B cell (primary cell): Measurements from ENCODE around the gene VIP. TPM values are rescaled to one million over a fixed set of nuclear protein-coding genes. Genes with fewer than 3 reads are reported as not detected.

Experiments
- ATAC-seq: fragments of 200-7000 bp; cut with Tn5 transposase; one replicate; pipeline ENCODE4 v1.10.0; 2021; ENCODE audit warnings: low read depth, mild to moderate bottlenecking, moderate number of reproducible peaks, moderate library complexity
- CTCF ChIA-PET: fragments of 350-600 bp; sonication (Branson Sonifier 250); formaldehyde crosslinking; loops from one replicate; lab custom pipeline; 2021; ENCODE audit warnings: antibody characterized with exemption, inconsistent platforms; lab: Charles Lee
- POLR2A ChIA-PET: fragments of 350-600 bp; sonication (Branson Sonifier 250); formaldehyde crosslinking; loops from one replicate; lab custom pipeline; 2021; ENCODE audit warnings: antibody characterized with exemption; lab: Charles Lee
- DNase-seq: peaks from one replicate; pipeline ENCODE4 v3.0.0; 2013
- H2AFZ ChIP-seq: 2 replicates; pipeline ENCODE4 v1.6.1; 2012; ENCODE audit warnings: mild to moderate bottlenecking, low read depth, low read length; ENCODE audit not compliant: insufficient read depth, poor library complexity, severe bottlenecking
- H3K27ac ChIP-seq, 2 donors: 1 replicate in 1 of 2; 2 replicates in 1 of 2; pipeline ENCODE4 v1.5.1; 2012 to 2013; ENCODE audit warnings: low read length in 2 of 2, mild to moderate bottlenecking in 2 of 2, moderate library complexity in 1 of 2
- H3K27me3 ChIP-seq, 4 experiments: fragments of 200-600 bp in 1 of 4; sonication (generic) in 1 of 4; replicated peaks in 1 of 4; 1 replicate in 2 of 4; 2 replicates in 2 of 4; pipeline versions ENCODE4 v1.6.1 to v1.7.0; 2013 to 2016; ENCODE audit warnings: low read length in 3 of 4, mild to moderate bottlenecking in 2 of 4, mixed read lengths in 1 of 4, moderate library complexity in 1 of 4; ENCODE audit not compliant: insufficient read depth in 4 of 4, control insufficient read depth in 3 of 4; ENCODE audit errors: control extremely low read depth in 1 of 4
- H3K36me3 ChIP-seq, 2 experiments: replicated peaks in 1 of 2; 1 replicate in 1 of 2; 2 replicates in 1 of 2; pipeline versions ENCODE4 v1.6.1 to v1.7.1; 2013; ENCODE audit warnings: low read length in 1 of 2; ENCODE audit not compliant: insufficient read depth in 2 of 2, control insufficient read depth in 1 of 2; ENCODE audit errors: control extremely low read depth in 1 of 2, extremely low read depth in 1 of 2
- H3K4me1 ChIP-seq, 2 donors: fragments of 200-600 bp in 1 of 2; sonication (generic) in 1 of 2; 1 replicate in 1 of 2; 2 replicates in 1 of 2; pipeline versions ENCODE4 v1.5.1 to v1.6.1; 2013 to 2017; ENCODE audit warnings: low read length in 2 of 2; ENCODE audit not compliant: control insufficient read depth in 2 of 2, insufficient read depth in 2 of 2
- H3K4me2 ChIP-seq: replicated peaks from 2 replicates; pipeline ENCODE3; 2012; ENCODE audit warnings: mild to moderate bottlenecking, low read depth, low read length; ENCODE audit not compliant: poor library complexity, severe bottlenecking
- H3K4me3 ChIP-seq, 5 experiments: fragments of 200-600 bp in 1 of 5; sonication (generic) in 1 of 5; 1 replicate in 3 of 5; 2 replicates in 2 of 5; pipeline versions ENCODE4 v1.5.1 to v1.7.0; 2011 to 2016; ENCODE audit warnings: low read length in 4 of 5, mild to moderate bottlenecking in 4 of 5, low read depth in 2 of 5, control low read depth in 1 of 5, moderate library complexity in 1 of 5; ENCODE audit not compliant: insufficient read depth in 1 of 5; ENCODE audit errors: control extremely low read depth in 1 of 5, extremely low read depth in 1 of 5
- H3K79me2 ChIP-seq: fragments of 200-600 bp; sonication (generic); one replicate; pipeline ENCODE4 v1.6.0; 2016; ENCODE audit warnings: low read length; ENCODE audit not compliant: control insufficient read depth, insufficient read depth
- H3K9ac ChIP-seq: fragments of 200-600 bp; sonication (generic); 2 replicates; pipeline ENCODE4 v1.6.1; 2017; ENCODE audit warnings: mild to moderate bottlenecking, low read length, moderate library complexity
- H3K9me3 ChIP-seq, 3 donors: one replicate each; pipeline versions ENCODE4 v1.6.1 to v1.7.1; 2013; ENCODE audit warnings: low read length in 2 of 3; ENCODE audit not compliant: control insufficient read depth in 2 of 3, insufficient read depth in 1 of 3; ENCODE audit errors: control extremely low read depth in 1 of 3
- H4K20me1 ChIP-seq: 2 replicates; pipeline ENCODE4 v1.6.0; 2012; ENCODE audit warnings: mild to moderate bottlenecking, low read length; ENCODE audit not compliant: insufficient read depth, control insufficient read depth, poor library complexity, severe bottlenecking
- H3K27ac Mint-ChIP-seq: one replicate; pipeline ENCODE4 v1.8.0; 2021; ENCODE audit warnings: mixed read lengths
- H3K27me3 Mint-ChIP-seq: one replicate; pipeline ENCODE4 v1.8.0; 2021; ENCODE audit warnings: mixed read lengths
- H3K4me1 Mint-ChIP-seq: one replicate; pipeline ENCODE4 v1.8.0; 2021; ENCODE audit warnings: mixed read lengths
- H3K4me3 Mint-ChIP-seq: one replicate; pipeline ENCODE4 v1.8.0; 2021; ENCODE audit warnings: mixed read lengths
- H3K9me3 Mint-ChIP-seq: one replicate; pipeline ENCODE4 v1.8.0; 2022; ENCODE audit warnings: mixed read lengths; ENCODE audit not compliant: insufficient read depth
- CTCF ChIP-seq: fragments of 200-600 bp; IDR thresholded peaks from one replicate; pipeline ENCODE4 v1.8.0; 2022; ENCODE audit warnings: antibody characterized with exemption, mild to moderate bottlenecking
- EZH2 ChIP-seq: IDR thresholded peaks from 2 replicates; pipeline ENCODE4 v1.6.1; 2012; ENCODE audit warnings: borderline replicate concordance, low read depth, mild to moderate bottlenecking, moderate library complexity, low read length; ENCODE audit not compliant: insufficient read depth, poor library complexity, severe bottlenecking
- WGBS: methylation state at CpG from one replicate; pipeline ENCODE4 v1.1.5; 2013; ENCODE audit warnings: missing lambda C conversion rate; ENCODE audit not compliant: insufficient coverage; 5-methylcytosine and 5-hydroxymethylcytosine counted together
- intact Hi-C: fragments of 100-400 bp; cut with micrococcal nuclease; formaldehyde crosslinking; loops from one replicate; pipeline ENCODE4 v1.10.0; 2022
- polyA plus RNA-seq: library from polyadenylated mRNA; depleted of rRNA; stranded (reverse); fragments of >200 nt; gene quantifications from 2 replicates; pipeline ENCODE4 v1.2.3, GENCODE V29; 2012
- total RNA-seq, 2 donors: library from RNA; stranded (reverse); fragments of 120-200 nt in 1 of 2; gene quantifications; 1 replicate in 1 of 2; 2 replicates in 1 of 2; pipeline versions ENCODE4 v1.2.3 to v1.2.4, GENCODE V29; 2013 to 2022

Gene VIP
- total and polyA plus RNA-seq, 2 donors (not counting 1 experiment from before 2014, with no cell fraction given) = not detected

- no peak for DNase-seq
- H3K9me3 ChIP-seq = no peaks in the 10 kb centered on the region
- no peak overlapping the region for H3K27ac ChIP-seq
- Mint-ChIP-seq H3K4me3 (no peak overlapping the region), H3K27ac (no peak overlapping the region), H3K9me3 (no peaks in the 10 kb centered on the region), H3K27me3 (no peaks in the 10 kb centered on the region), H3K4me1 (no peaks in the 10 kb centered on the region)
- intact Hi-C loops = no loop called here
- no peak for ATAC-seq
- no peaks in the 10 kb centered on the region for H3K27me3 ChIP-seq
- no peaks in the 10 kb centered on the region for H4K20me1 ChIP-seq
- CTCF ChIA-PET = no interaction called here
- no peaks in the 10 kb centered on the region for H3K79me2 ChIP-seq
- H3K36me3 ChIP-seq = no peaks in the 10 kb centered on the region
- POLR2A ChIA-PET = no interaction called here
- WGBS = no CpG with 5 or more reads among the region's 1 CpG
- H3K4me2 ChIP-seq = no peak overlapping the region
- no peaks in the 10 kb centered on the region for H3K4me1 ChIP-seq
- H3K9ac ChIP-seq = no peak overlapping the region
- H2AFZ ChIP-seq = no peak overlapping the region
- TF ChIP-seq EZH2 (no peak), CTCF (no peak)
- H3K4me3 ChIP-seq = no peak overlapping the region
Measured at GRCh38 chr6:152749336-152749735, 1.3 kb upstream of the VIP start.

- no peaks in the 10 kb centered on the region for H3K36me3 ChIP-seq
- H3K4me2 ChIP-seq = no peak overlapping the region
- DNase-seq (no peak), ATAC-seq (no peak)
- no peak overlapping the region for H3K9ac ChIP-seq
- no peaks in the 10 kb centered on the region for H3K79me2 ChIP-seq
- POLR2A ChIA-PET = no interaction called here
- no peak overlapping the region for H3K4me3 ChIP-seq
- no CpG with 5 or more reads among the region's 3 CpGs for WGBS
- Mint-ChIP-seq H3K4me1 (no peaks in the 10 kb centered on the region), H3K9me3 (no peaks in the 10 kb centered on the region), H3K4me3 (no peak overlapping the region), H3K27me3 (no peaks in the 10 kb centered on the region), H3K27ac (no peak overlapping the region)
- H3K9me3 ChIP-seq = no peaks in the 10 kb centered on the region
- no peaks in the 10 kb centered on the region for H3K27me3 ChIP-seq
- intact Hi-C loops = no loop called here
- H4K20me1 ChIP-seq = no peaks in the 10 kb centered on the region
- TF ChIP-seq CTCF (no peak), EZH2 (no peak)
- no peaks in the 10 kb centered on the region for H3K4me1 ChIP-seq
- H3K27ac ChIP-seq = no peak overlapping the region
- no peak overlapping the region for H2AFZ ChIP-seq
- CTCF ChIA-PET = no interaction called here
Measured at GRCh38 chr6:152765331-152765730, 14.7 kb downstream of the VIP start.
